ENCODE results near the gene USP15. TPM values are rescaled to one million over a fixed set of nuclear protein-coding genes. Genes with fewer than 3 reads are reported as not detected.
A peak's percentile ranks its signal among the peaks of the same experiment; 100 is the strongest.

The USP15 gene
- total and polyA plus RNA-seq, 12 donors: 26.7 to 76.0 (median 61.9) TPM

DNA sequence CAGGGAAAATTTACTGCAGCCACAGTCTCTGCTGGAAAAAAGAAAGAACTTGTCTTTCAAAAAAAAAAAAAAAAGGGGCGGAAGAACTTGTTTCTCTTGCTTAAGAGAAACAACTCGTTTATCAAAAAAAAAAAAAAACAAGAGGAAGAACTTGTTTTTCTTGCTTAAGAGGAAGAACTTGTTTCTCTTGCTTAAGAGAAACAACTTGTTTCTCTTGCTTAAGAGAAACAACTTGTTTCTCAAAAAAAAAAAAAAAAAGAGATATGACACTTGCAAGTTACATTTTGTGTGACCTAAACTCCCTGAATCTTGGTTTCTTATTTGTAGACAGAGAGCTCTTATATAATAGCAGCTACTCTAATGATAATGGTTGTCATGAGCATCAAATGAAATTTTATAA lies 44.7 kb upstream of the USP15 start:
- no peak for DNase-seq
- H3K27ac ChIP-seq: peak overlapping the region in 1 of 10 donors; percentile 81

DNA sequence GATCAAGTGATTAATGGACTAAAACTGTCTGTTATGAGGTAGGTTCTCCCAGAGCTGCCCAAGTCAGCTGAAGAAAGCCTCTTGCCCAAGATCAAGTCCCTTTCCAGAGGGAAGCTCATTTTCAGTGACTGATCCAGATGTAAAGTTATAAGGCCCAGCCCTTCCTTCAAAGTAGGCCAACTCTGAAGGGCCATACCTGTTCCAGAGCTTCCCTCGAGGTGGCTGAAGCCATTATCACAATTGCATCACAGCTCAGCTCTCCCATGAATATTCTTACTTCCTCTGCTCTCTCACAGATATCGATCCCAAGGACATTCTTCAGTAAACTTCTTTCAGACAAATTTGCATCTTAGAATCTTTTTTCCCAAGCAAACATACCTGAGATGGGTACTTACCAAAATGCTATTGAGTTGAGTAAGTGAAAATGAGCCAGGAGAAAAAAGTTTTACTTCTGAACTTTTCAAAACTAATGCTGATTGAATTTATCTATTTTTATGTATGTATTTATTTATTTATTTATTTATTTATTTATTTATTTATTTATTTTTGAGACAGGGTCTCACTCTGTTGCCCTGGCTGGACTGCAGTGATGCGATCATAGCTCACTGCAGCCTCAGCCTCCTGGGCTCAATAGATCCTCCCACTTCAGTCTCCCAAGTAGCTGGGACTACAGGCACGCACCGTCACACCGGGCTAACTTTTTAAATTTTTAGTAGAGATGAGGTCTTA lies 42.6 kb upstream of the USP15 start:
- intact Hi-C loops (cut with DNase I): no loop called here
- WGBS, 2 donors: 94% methylated on average over 6 of the region's 6 CpGs
- ATAC-seq: no peak

More for the DNA sequence above, 44.7 kb upstream of the USP15 start:
- intact Hi-C loops (cut with DNase I): no loop called here
- Histone ChIP-seq H3K36me3 (no peaks in the 10 kb centered on the region), H3K4me1 (peaks cover 0 to 50% (median 0%) of the 10 kb centered on the region in 9 donors), H3K4me3 (no peak overlapping the region), H3K27me3 (peaks cover 0 to 5% (median 0%) of the 10 kb centered on the region in 7 donors), H3K9me3 (no peaks in the 10 kb centered on the region)
- TF ChIP-seq, protein P1, sequence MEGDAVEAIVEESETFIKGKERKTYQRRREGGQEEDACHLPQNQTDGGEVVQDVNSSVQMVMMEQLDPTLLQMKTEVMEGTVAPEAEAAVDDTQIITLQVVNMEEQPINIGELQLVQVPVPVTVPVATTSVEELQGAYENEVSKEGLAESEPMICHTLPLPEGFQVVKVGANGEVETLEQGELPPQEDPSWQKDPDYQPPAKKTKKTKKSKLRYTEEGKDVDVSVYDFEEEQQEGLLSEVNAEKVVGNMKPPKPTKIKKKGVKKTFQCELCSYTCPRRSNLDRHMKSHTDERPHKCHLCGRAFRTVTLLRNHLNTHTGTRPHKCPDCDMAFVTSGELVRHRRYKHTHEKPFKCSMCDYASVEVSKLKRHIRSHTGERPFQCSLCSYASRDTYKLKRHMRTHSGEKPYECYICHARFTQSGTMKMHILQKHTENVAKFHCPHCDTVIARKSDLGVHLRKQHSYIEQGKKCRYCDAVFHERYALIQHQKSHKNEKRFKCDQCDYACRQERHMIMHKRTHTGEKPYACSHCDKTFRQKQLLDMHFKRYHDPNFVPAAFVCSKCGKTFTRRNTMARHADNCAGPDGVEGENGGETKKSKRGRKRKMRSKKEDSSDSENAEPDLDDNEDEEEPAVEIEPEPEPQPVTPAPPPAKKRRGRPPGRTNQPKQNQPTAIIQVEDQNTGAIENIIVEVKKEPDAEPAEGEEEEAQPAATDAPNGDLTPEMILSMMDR (IDR thresholded peaks at IDR 0.05): no peak
- no peak for ATAC-seq
- 44 to 60% methylated on average over 2 of the region's 2 CpGs for WGBS, 2 donors

DNA sequence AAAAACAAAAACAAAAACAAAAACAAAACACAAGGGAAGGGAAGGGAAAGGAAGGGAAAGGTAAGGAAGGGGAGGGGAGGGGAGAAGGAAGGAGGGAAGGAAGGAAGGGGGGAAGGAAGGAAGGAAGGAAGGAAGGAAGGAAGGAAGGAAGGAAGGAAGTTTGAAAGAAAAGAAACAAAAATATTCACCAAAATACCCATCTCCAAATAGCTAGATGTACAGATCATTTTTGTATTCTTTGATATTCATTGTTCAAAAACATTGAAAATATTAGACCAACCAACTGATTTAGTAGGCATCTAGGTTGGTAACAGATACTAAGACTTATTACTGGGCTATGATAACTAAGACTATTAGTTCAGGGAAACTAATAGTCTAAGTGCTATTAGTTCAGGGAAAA lies 39.1 kb upstream of the USP15 start:
- DNase-seq: no peak
- no peak overlapping the region for H3K4me3 ChIP-seq
- H3K27me3 ChIP-seq: no peaks in the 10 kb centered on the region
- no peak overlapping the region for H3K27ac ChIP-seq
- H3K4me1 ChIP-seq: peaks cover 0 to 9% (median 0%) of the 10 kb centered on the region in 9 donors
- ATAC-seq: no peak
- H3K36me3 ChIP-seq: no peaks in the 10 kb centered on the region
- H3K9me3 ChIP-seq: no peaks in the 10 kb centered on the region
- TF ChIP-seq, protein P1 (IDR thresholded peaks at IDR 0.05): no peak
- intact Hi-C loops (cut with DNase I): no loop called here

More for the DNA sequence above, 42.6 kb upstream of the USP15 start:
- H3K27me3 ChIP-seq: no peaks in the 10 kb centered on the region
- DNase-seq: no peak
- no peaks in the 10 kb centered on the region for H3K36me3 ChIP-seq
- TF ChIP-seq, protein P1 (IDR thresholded peaks at IDR 0.05): no peak
- peak overlapping the region in 1 of 10 donors; percentile 34 for H3K27ac ChIP-seq
- no peaks in the 10 kb centered on the region for H3K9me3 ChIP-seq
- H3K4me3 ChIP-seq: no peak overlapping the region
- H3K4me1 ChIP-seq: peaks cover 0 to 33% (median 0%) of the 10 kb centered on the region in 9 donors

DNA sequence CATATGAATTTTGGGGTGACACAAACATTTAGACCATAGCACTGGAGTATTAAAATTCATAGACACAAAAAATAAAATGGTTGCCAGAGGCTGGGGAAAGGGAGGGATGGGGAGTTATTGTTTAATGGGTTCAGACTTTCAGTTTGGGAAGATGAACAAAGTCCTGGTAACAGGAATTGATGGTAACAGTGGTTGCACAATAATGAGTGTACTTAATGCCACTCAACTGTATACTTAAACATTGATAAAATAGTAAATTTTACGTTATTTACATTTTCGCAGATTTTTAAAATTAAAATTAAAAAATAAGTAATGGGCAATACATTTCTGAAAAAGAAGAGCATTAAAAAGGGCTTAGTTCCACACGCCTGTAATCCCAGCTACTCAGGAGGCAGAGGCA lies 35.6 kb upstream of the USP15 start:
- DNase-seq (no peak), ATAC-seq (no peak)
- intact Hi-C loops (cut with DNase I): no loop called here
- Histone ChIP-seq H3K36me3 (no peaks in the 10 kb centered on the region), H3K9me3 (no peaks in the 10 kb centered on the region), H3K27me3 (no peaks in the 10 kb centered on the region), H3K27ac (no peak overlapping the region), H3K4me3 (no peak overlapping the region), H3K4me1 (no peaks in the 10 kb centered on the region)
- WGBS, 2 donors: 76 to 94% methylated on average over 3 of the region's 3 CpGs
- TF ChIP-seq, protein P1 (IDR thresholded peaks at IDR 0.05): no peak
